ENCODE data around the gene LRRC34. TPM values are rescaled to one million over a fixed set of nuclear protein-coding genes. Genes with fewer than 3 reads are reported as not detected.

LRRC34 gene
- total and polyA plus RNA-seq, 9 of the 15 experiments (the other 6 are each of a cell fraction or from before 2014, with no cell fraction given): 0.17 to 0.30 TPM; not detected in 7

DNA sequence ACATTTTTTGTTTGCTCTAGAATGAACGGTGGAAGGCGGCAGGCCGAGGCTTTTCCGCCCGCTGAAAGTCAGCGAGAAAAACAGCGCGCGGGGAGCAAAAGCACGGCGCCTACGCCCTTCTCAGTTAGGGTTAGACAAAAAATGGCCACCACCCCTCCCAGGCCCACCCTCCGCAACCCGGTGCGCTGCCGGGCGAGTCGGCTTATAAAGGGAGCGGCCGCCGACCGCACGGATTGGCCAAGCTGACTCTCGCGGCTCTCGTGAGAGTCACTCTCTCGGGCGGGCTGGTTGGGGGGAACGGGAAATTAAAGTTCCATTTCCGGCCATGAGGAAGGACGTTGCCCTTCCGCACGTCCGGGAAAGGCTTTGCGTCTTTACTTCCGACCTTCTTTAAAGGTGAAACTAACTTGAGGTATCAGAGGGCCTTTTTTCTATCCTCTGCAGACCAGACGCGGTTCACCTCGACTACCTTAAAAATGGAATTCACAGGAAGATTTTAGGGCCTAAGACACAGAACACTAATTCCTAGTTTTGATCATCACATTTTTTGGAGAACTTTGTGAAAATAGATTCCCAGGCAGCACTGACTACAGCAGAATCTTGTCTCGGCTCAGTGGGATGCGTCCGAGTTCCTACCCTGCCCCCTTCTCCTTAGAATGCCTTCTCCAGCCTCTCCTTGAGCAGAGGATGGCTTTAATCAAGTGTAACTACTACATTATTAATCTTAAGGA, 47.7 kb downstream of the LRRC34 start, which contains the start of gene TERC (continued):
- TF ChIP-seq HOXB6 (CRISPR knock-in tag; IDR thresholded peaks at IDR 0.05; ENCODE audit: borderline replicate concordance): no peak
- TF ChIP-seq STAT5B (CRISPR knock-in tag; IDR thresholded peaks at IDR 0.05): no peak
- peak; percentile 41; the same call in 1 of the 2 replicates for TF ChIP-seq ZFP1 (CRISPR knock-in tag; IDR thresholded peaks at IDR 0.05)
- TF ChIP-seq XRCC5 (IDR thresholded peaks at IDR 0.05; ENCODE audit: low read depth, low read length): no peak
- TF ChIP-seq ZNF140 (CRISPR knock-in tag; IDR thresholded peaks at IDR 0.05): no peak
- TF ChIP-seq SETDB1 (IDR thresholded peaks at IDR 0.05; ENCODE audit: low read length): no peak
- TF ChIP-seq HMG20A (CRISPR knock-in tag; conservative IDR thresholded peaks at IDR 0.05): no peak
- peak; percentile 72 for TF ChIP-seq RBM25 (IDR thresholded peaks at IDR 0.05; ENCODE audit: low read depth, low read length, severe bottlenecking)
- no peak for TF ChIP-seq ZNF347 (CRISPR knock-in tag; IDR thresholded peaks at IDR 0.05; ENCODE audit: low read depth)
- TF ChIP-seq ZNF436 (CRISPR knock-in tag; IDR thresholded peaks at IDR 0.05): peak; percentile 70; the same call in 1 of the 2 replicates
- no peak for TF ChIP-seq ELF2 (CRISPR knock-in tag; IDR thresholded peaks at IDR 0.05)
- no peak for TF ChIP-seq CTBP1 (IDR thresholded peaks at IDR 0.05; ENCODE audit: borderline replicate concordance)
- TF ChIP-seq ZNF121 (CRISPR knock-in tag; conservative IDR thresholded peaks at IDR 0.05): no peak
- TF ChIP-seq FOXJ2 (tag; IDR thresholded peaks at IDR 0.05): no peak
- peak; percentile 20; the same call in 1 of the 2 replicates for TF ChIP-seq TAF7 (tag; IDR thresholded peaks at IDR 0.05)
- no peak for TF ChIP-seq KAT7 (CRISPR knock-in tag; IDR thresholded peaks at IDR 0.05; ENCODE audit: borderline replicate concordance)
- TF ChIP-seq RCOR1 (IDR thresholded peaks at IDR 0.05; ENCODE audit: borderline replicate concordance in 1 of 2, low read depth in 2 of 2, low read length in 2 of 2): no peak
